Testis (tissue), 2 donors: ENCODE measurements around the gene KIAA0232.

Experiments used
- POLR2A ChIP-seq: fragments of 450-650 bp; IDR thresholded peaks from one replicate; pipeline ENCODE4 v1.6.1; 2017; ENCODE audit warnings: antibody characterized with exemption, mild to moderate bottlenecking, moderate library complexity
- TF ChIP-seq, protein P1 (sequence below), 3 experiments: fragments of 450-650 bp in 2 of 3; fragments of 200-600 bp in 1 of 3; sonication (generic) in 1 of 3; IDR thresholded peaks; one replicate each; pipeline ENCODE4 v1.5.1; 2016 to 2019; ENCODE audit warnings: antibody characterized with exemption in 3 of 3, mild to moderate bottlenecking in 2 of 3, moderate library complexity in 1 of 3

DNA sequence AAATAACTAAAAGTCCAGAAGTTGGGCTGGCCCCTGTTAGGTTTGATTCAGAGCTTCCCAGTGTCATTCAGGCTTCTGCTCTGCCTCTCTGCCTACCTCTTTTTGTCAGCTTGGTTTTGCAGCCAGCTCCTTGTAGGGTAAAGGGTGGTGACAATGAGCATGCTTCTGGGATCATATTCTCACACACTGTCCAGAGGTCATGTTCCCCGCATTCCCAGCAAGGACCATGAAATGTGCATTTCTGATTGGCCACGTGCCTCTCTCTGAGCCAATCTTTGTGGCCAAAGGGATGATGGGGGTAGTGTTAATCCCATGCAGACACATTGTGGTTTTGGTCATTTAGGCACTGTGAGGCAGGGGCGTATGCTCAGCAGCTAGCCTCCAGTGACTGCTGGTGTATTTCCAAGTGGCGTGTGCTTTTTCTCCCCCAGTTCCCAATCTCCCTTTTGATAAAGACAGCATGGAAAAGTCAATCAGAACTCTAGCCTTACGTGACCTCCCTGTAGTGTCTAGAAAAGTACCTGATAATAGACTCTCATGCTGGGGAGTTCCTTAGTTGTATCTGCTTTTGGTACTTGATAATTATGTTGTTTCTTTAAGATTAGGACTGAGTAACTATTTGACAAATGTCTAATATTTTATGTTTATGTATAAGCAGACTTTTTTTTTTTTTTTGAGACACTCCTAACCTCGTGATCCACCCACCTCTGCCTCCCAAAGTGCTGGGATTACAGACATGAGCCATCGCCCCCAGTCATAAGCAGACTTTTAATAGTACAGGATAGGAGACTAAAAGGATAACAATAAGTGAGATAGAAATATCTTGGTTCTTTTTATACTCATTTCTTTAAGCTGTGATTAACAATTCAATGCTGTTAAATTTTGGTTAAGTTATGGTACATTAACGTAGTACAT lies 57.8 kb downstream of the KIAA0232 start:
- TF ChIP-seq, protein P1, sequence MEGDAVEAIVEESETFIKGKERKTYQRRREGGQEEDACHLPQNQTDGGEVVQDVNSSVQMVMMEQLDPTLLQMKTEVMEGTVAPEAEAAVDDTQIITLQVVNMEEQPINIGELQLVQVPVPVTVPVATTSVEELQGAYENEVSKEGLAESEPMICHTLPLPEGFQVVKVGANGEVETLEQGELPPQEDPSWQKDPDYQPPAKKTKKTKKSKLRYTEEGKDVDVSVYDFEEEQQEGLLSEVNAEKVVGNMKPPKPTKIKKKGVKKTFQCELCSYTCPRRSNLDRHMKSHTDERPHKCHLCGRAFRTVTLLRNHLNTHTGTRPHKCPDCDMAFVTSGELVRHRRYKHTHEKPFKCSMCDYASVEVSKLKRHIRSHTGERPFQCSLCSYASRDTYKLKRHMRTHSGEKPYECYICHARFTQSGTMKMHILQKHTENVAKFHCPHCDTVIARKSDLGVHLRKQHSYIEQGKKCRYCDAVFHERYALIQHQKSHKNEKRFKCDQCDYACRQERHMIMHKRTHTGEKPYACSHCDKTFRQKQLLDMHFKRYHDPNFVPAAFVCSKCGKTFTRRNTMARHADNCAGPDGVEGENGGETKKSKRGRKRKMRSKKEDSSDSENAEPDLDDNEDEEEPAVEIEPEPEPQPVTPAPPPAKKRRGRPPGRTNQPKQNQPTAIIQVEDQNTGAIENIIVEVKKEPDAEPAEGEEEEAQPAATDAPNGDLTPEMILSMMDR (IDR thresholded peaks at IDR 0.05): no peak
- no peak for TF ChIP-seq POLR2A
